Measurements from ENCODE around the gene PDZRN3. TPM values are rescaled to one million over a fixed set of nuclear protein-coding genes. Genes with fewer than 3 reads are reported as not detected.

PDZRN3 gene
- polyA plus RNA-seq, 1 of the 3 experiments (the other 2 are of a cell fraction): 10.3 TPM

DNA sequence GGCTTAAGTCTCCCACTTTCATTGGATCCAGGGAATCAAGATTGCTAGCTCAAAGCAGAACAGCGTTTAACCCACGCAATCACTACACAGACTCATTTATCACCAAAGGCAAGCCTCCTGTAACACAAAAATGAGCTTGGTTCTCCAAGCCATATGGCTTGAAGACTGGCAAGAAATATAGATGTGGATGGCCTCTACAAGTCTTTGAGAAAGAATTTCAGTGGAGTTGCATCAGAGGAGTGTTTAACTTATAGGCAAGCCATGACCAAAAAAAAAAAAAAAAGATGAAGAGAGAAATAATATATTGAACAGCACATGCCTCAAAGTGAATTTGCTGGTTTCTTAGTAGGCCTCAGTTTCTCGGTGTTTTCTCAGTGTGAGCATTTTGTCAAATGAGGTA lies 27.3 kb downstream of the PDZRN3 start:
- Histone ChIP-seq H3K9me3 (peaks cover 6% of the 10 kb centered on the region; the same call in 1 of the 2 replicates), H3K4me2 (no peak overlapping the region), H3F3A (replicated peaks; ENCODE audit: insufficient read depth) (peaks cover 29% of the 10 kb centered on the region), H3K4me3 (ENCODE audit: low read depth in 2 of 2, low read length in 1 of 2) (no peak overlapping the region), H3K9ac (no peak overlapping the region), H3K79me2 (ENCODE audit: insufficient read depth) (peaks cover 62% of the 10 kb centered on the region), H2AFZ (ENCODE audit: low read depth) (no peak overlapping the region), H4K20me1 (ENCODE audit: insufficient read depth) (no peaks in the 10 kb centered on the region; the same call in 1 of the 2 replicates), H3K36me3 (replicated peaks in 1 of 2; ENCODE audit: control insufficient read depth in 1 of 2, insufficient read depth in 2 of 2, low read length in 1 of 2) (peaks cover 28 to 56% of the 10 kb centered on the region in 2 experiments), H3K9me2 (no peaks in the 10 kb centered on the region), H3K27me3 (ENCODE audit: insufficient read depth) (no peaks in the 10 kb centered on the region), H3K27ac (ENCODE audit: low read depth in 2 of 2, low read length in 1 of 2) (no peak overlapping the region), H3K4me1 (ENCODE audit: control insufficient read depth in 1 of 2, insufficient read depth in 2 of 2, low read depth in 1 of 2, low read length in 1 of 2) (peaks cover 24 to 28% of the 10 kb centered on the region in 2 experiments)
- TF ChIP-seq RAD21 (IDR thresholded peaks at IDR 0.05; ENCODE audit: low read length) (no peak), NRF1 (IDR thresholded peaks at IDR 0.05; ENCODE audit: low read depth, low read length) (no peak), SIN3A (IDR thresholded peaks at IDR 0.05; ENCODE audit: borderline replicate concordance, low read depth, low read length) (no peak), GATA2 (CRISPR knock-in tag; IDR thresholded peaks at IDR 0.05) (no peak), TAF1 (IDR thresholded peaks at IDR 0.05; ENCODE audit: borderline replicate concordance, low read depth, low read length) (no peak), EP300 (IDR thresholded peaks at IDR 0.05; ENCODE audit: borderline replicate concordance in 1 of 2, low read depth in 1 of 2, low read length in 1 of 2) (no peak), FOXM1 (IDR thresholded peaks at IDR 0.05; ENCODE audit: low read depth) (no peak), MEF2A (IDR thresholded peaks at IDR 0.05; ENCODE audit: borderline replicate concordance, low read depth) (no peak), TCF12 (IDR thresholded peaks at IDR 0.05) (no peak), MXI1 (IDR thresholded peaks at IDR 0.05; ENCODE audit: low read depth, low read length) (no peak)
- TF ChIP-seq, protein P1, sequence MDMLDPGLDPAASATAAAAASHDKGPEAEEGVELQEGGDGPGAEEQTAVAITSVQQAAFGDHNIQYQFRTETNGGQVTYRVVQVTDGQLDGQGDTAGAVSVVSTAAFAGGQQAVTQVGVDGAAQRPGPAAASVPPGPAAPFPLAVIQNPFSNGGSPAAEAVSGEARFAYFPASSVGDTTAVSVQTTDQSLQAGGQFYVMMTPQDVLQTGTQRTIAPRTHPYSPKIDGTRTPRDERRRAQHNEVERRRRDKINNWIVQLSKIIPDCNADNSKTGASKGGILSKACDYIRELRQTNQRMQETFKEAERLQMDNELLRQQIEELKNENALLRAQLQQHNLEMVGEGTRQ (IDR thresholded peaks at IDR 0.05; ENCODE audit: borderline replicate concordance, low read depth, low read length): no peak
- TF ChIP-seq, protein P2, sequence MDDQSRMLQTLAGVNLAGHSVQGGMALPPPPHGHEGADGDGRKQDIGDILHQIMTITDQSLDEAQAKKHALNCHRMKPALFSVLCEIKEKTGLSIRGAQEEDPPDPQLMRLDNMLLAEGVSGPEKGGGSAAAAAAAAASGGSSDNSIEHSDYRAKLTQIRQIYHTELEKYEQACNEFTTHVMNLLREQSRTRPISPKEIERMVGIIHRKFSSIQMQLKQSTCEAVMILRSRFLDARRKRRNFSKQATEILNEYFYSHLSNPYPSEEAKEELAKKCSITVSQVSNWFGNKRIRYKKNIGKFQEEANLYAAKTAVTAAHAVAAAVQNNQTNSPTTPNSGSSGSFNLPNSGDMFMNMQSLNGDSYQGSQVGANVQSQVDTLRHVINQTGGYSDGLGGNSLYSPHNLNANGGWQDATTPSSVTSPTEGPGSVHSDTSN (IDR thresholded peaks at IDR 0.05): no peak
- ChIA-PET CTCF (interaction anchor here (0.8 kb wide), 1 partner anchor 89 kb away, joined by 3 read pairs; no protein-coding TSS in a partner anchor), POLR2A (no interaction called here)
- no peak for DNase-seq
- WGBS (ENCODE audit: low lambda C conversion rate): 83% methylated on average over 3 of the region's 3 CpGs

DNA sequence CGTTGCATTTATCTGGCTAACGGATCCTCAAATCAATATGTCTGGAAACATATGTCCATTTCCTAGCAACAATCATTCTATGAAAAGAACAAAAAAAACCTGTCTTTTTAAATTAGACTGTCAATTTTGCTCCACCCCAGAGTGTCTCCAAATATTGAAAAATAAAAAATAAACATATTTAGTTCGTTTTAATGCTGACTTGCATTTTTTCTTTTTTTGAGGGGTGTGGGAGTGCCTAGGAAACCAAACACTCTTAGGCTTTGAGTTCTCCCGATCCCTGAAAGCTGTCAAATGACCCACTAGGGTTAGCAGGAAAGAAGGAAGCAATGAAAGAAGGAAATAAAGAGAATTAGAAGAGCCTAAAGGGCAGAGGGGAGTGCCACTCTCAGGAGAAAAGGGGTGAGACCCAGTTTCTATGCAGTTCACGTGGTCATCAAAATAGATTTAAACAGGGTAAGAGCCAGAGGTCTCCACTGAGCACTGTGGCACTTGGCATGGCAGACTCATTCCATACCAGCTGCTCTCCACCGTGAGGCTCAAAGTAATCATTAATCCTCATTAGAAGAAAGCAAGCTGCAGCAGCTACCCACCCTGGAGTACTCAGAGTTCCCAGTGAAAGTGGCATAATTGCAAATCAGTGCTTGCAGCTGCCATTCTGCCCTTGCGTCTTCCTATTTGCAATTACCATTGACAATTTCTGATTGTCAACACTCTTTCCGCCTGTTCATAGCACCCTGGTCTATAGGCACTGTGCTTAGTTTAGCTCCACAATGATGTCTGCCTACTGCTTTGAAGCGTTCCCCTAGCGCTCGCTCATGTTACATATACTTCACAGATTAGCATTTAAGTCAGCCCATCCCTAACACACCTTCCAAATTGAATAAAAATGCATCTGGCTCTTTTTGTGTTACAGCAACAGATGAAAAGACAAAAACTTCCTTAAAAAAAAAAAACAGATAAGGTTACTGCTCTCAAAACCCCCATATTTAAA lies 32.3 kb downstream of the PDZRN3 start:
- Histone ChIP-seq H3K9me2 (no peaks in the 10 kb centered on the region), H3K27me3 (ENCODE audit: insufficient read depth) (no peaks in the 10 kb centered on the region), H4K20me1 (ENCODE audit: insufficient read depth) (no peaks in the 10 kb centered on the region; the same call in 1 of the 2 replicates), H3K4me3 (ENCODE audit: low read depth in 2 of 2, low read length in 1 of 2) (no peak overlapping the region), H3K9me3 (peaks cover 6% of the 10 kb centered on the region; the same call in 1 of the 2 replicates), H3K27ac (ENCODE audit: low read depth in 2 of 2, low read length in 1 of 2) (peak overlapping the region in 1 of 2 experiments; percentile 5; a peak in 1 of 4 replicates), H3K4me1 (ENCODE audit: control insufficient read depth in 1 of 2, insufficient read depth in 2 of 2, low read depth in 1 of 2, low read length in 1 of 2) (peaks cover 0 to 7% of the 10 kb centered on the region in 2 experiments; a peak in 1 of 4 replicates), H3K9ac (no peak overlapping the region), H3F3A (replicated peaks; ENCODE audit: insufficient read depth) (no peaks in the 10 kb centered on the region), H3K4me2 (no peak overlapping the region), H3K79me2 (ENCODE audit: insufficient read depth) (peaks cover 77% of the 10 kb centered on the region), H2AFZ (ENCODE audit: low read depth) (no peak overlapping the region), H3K36me3 (replicated peaks in 1 of 2; ENCODE audit: control insufficient read depth in 1 of 2, insufficient read depth in 2 of 2, low read length in 1 of 2) (peaks cover 14 to 64% of the 10 kb centered on the region in 2 experiments)
- ChIA-PET CTCF (interaction anchor here (0.6 kb wide), 1 partner anchor 1039 kb away, joined by 3 read pairs; no protein-coding TSS in a partner anchor), POLR2A (no interaction called here)
- TF ChIP-seq GABPA (IDR thresholded peaks at IDR 0.05; ENCODE audit: low read depth): no peak
- 83% methylated on average over 11 of the region's 11 CpGs for whole genome bisulfite sequencing (ENCODE audit: low lambda C conversion rate)
- DNase-seq: no peak

All from SK-N-SH (cell line).